SKM-1 treated with dmso at 0.1 percent for 144 hours (cell line): Measurements from ENCODE around the gene DOCK6.

ENCODE experiments used
- DNase-seq: peaks from one replicate; lab custom pipeline; 2025; ENCODE audit not compliant: unreplicated experiment; lab: John Stamatoyannopoulos, UW

DOCK6 gene

DNA sequence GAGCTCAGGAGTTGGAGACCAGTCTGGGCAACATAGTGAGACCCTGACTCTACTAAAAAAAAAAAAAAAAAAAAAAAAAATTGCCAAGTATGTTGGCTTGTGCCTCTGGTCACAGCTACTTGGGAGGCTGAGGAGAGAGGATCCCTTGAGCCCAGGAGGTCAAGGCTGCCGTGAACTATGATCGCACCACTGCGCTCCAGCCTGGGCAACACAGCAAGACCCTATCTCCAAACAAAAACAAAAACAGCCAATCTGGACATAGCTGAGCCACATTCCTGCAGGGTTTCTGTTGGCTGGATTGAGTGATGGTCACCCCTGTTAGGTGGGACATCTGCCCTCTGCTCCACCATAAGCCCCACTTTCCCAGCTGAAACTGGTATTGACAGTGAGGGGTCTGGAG lies 36.5 kb downstream of the DOCK6 start:
- no peak for DNase-seq

DNA sequence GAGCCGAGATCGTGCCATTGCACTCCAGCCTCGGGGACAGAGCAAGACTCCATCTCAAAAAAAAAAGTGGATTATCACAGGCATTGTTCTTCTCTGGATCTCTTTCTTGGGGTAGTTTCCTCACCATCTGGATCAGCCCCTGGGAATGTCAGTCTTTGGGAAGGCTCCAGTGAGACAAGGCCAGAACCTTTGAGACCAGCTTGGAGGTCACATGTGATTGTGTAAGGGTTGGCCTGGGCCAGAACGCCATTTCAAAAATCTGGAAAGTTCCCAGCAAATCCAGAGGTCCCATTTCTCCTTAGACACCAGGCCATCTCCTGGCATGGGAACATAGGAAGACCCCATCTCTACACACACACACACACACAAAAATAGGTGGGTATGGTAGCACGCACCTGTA lies 37.2 kb downstream of the DOCK6 start:
- DNase-seq: no peak

DNA sequence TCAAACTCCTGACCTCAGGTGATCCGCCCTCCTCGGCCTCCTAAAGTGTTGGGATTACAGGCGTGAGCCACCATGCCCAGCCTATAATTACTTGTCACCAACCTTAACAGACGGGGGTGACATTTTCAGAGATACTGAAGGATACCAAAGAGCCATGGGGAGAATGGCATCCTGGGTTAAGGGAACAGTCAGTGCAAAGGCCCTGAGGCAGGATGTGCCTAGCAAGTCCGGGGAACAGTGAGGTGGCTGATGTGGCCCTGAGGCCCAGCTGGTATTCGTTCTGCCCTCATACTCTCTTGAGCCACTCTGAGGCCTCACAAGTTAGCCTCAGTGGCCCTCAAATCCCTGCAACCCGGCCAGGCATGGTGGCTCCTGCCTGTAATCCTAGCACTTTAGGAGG lies 37.9 kb downstream of the DOCK6 start:
- DNase-seq: no peak

DNA sequence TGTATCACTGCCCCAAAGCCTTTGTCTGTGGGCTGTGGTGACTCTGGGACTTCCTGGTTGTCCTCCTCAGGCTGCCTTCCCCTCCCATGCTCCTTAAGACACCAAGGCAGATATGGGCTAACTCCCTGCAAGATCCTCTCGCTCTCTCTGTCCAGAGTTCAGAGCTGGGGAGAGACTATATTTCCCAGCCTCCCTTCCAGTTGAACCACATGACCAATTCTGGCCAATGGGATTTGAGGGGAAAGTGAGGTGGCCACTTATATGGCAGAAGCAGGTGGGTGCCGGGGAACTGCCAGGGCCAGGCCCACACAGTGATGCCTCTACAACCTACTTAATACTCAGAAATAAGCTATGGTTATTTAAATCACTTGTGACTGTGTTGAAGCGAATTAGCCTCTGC lies 39.1 kb downstream of the DOCK6 start:
- DNase-seq: no peak

DNA sequence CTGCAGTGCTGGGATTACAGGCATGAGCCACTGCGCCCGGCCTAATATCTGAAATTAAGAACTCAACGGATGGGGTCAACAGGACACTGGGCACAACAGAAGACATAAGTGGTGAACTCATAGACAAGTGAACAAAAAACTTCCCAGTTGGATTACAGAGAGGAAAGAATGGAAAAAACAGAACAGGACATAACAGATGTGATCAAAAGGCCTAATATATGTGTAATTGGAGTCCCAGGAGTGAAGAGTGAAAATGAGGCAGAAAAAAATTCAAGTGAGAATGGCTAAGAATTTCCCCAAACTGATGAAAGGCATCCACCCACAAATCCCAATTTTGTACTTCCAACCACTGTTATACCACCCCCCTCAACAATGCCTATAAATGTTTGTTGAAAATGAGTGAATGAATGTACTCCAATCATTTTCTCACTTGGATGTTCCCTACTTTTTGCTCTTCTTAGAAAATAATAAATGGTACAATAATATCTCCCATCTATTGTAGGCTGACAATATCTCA lies 41.2 kb downstream of the DOCK6 start:
- DNase-seq: no peak

DNA sequence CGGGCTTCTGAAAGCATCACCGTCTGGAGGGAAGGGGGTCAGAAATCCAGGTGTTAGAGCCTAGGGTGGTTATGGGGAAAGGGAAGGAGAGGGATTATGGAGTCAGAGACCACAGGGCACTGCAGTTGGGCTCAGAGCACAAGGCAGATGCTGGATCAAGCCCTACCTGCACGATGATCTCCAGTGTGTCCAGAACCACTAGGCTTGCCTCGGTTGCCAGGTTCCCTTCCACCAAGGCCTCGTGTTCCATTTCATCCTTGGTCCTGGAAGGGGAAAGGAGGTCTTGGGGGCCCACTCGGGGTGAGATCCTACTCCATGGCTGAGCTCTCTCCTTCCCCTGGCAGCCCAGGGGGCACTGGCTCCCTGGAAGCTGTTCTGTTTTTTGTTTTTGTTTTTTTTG lies 47.9 kb downstream of the DOCK6 start:
- DNase-seq: no peak

DNA sequence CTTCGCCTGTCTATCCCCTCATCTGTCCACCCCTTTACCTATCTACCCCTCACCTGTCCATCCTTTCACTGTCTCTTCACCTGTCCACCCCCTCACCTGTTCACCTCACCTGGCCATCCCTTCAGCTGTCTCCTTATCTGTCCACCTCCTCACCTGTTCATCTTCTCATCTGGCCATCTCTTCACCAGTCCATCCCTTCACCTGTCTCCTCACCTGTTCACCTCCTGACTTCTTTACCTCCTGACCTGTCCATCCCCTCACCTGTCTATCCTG lies 51.7 kb downstream of the DOCK6 start:
- no peak for DNase-seq

DNA sequence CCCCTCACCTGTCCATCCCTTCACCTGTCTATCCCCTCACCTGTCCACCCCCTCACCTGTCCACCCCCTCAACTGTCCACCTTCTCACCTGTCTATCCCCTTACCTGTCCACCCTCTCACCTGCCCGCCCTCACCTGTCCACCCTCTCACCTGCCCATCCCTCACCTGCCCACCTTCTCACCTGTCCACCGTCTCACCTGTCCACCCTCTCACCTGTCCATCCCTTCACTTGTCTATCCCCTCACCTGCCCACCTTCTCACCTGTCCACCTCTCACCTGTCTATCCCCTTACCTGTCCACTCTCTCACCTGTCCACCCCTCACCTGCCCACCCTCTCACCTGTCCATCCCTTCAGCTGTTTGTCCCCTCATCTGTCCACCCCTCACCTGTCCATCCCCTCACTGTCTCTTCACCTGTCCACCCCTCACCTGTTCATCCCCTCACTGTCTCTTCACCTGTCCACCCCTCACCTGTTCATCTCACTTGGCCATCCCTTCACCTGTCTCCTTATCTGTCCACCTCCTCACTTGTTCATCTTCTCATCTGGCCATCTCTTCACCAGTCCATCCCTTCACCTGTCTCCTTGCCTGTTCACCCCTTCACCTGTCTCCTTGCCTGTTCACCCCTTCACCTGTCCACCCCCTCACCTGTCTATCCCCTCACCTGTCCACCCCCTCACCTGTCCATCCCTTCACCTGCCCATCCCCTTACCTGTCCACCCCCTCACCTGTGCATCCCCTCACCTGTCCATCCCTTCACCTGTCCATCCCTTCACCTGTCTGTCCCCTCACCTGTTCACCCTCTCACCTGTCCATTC lies 52.3 kb downstream of the DOCK6 start:
- no peak for DNase-seq

DNA sequence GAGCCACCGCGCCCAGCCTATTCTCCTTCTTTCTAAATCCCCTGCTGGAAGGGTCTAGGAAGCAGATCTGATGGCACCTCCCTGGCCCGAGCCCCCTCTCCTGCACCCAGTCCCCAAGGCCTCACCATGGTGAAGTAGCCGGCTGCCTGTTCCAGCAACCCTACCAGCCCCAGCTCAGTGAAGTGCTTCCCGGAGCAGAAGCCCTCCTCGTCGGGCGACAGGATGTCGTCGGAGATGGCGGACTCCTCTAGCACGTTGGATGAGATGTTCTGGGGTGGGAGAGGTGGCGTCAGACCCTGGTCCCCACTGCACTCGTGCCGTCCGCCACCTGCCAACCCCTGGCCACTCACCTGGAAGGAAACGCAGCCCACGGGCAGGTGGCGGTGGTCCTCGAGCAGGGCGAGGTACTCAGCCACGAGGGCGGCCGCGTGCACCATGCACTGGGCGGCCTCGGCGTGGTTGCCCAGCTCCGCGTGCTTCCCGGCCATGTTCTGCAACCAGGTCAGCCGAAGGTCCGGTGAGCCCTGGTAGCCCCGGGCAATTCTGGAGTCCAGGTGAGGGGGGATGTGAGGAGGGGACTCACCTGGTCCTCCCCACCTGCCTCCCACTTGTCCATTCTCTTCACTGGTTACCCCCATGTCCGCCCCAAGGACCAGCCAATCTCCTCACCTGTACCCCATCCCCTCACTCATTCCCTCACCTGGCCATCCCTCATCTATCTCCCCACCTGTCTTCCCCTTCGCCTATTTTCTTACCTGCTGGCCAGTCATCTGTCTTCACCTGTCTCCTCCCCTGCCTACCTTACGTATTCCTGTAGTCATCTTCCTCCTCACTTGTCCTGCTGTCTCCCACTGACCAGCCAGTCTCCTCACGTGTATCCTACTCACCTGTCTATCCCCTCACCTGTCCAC lies 53.5 kb downstream of the DOCK6 start:
- DNase-seq: no peak

DNA sequence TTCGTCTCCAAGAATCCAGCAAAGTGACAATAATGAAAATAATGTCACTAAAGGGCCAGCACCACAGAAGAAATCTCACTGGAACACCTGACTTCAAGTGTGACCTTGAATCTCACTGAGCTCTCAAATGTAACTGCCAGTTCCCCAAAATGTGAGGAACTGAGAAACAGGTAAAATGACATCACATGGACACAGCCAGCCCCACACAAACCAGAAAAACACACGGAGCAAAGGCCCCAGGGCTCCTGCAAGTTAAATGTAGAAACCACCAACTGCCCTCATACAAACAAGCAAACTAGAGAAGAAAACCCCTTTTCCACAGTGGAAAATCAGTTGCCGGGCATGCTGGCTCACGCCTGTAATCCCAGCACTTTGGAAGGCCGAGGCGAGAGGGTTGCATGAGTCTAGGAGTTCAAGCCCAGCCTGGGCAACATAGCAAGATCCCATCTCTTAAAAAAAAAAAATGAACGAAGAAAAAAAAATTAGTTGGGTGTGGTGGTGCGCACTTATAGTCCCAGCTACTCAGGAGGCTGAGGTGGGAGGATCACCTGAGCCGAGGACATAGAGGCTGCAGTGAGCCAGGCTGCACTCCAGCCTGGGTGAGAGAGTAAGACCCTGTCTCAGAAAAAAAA lies 56.3 kb downstream of the DOCK6 start:
- DNase-seq: no peak

DNA sequence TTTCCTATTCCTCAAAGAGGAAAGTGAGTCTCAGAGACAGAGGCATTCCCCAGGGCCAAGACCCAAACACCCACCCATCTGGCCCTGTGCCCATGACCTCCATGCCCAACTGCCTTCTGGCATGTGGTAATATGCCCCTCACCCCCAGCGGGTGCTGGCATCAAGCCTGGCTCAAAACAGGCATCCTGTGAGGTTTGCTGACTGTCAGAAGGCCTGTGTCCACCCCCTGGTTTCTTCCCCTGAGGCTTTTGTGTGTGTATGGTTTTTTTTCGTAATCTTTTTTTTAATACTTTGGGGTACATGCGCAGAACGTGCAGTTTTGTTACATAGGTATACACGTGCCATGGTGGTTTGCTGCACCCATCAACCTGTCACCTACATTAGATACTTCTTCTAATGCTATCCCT lies 57.4 kb downstream of the DOCK6 start:
- DNase-seq: no peak

DNA sequence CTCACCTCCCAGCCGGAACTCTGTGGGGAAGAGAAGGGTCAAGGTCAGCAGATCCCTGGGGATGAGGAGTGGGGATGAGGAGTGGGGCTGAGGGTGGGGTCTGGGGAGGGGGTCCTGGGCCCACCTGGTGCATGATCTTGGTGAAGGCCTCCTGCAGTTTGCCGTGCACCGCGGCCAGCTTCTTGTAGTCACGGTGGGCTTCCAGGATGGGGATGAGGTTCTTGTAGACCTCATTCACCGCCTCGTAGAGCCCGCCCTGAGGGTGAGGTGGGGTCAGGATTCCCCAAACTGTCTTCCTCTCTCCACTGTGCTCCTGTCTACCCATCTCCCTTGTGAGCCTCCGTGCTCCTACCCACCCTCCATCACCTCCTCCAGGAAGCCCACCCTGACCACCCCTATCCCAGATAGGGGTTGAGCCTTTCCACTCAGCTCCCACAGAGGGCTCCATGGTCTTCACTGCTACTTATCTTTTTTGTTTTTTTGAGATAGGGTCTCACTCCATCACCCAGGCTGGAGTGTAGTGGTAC lies 58.2 kb downstream of the DOCK6 start:
- no peak for DNase-seq

DNA sequence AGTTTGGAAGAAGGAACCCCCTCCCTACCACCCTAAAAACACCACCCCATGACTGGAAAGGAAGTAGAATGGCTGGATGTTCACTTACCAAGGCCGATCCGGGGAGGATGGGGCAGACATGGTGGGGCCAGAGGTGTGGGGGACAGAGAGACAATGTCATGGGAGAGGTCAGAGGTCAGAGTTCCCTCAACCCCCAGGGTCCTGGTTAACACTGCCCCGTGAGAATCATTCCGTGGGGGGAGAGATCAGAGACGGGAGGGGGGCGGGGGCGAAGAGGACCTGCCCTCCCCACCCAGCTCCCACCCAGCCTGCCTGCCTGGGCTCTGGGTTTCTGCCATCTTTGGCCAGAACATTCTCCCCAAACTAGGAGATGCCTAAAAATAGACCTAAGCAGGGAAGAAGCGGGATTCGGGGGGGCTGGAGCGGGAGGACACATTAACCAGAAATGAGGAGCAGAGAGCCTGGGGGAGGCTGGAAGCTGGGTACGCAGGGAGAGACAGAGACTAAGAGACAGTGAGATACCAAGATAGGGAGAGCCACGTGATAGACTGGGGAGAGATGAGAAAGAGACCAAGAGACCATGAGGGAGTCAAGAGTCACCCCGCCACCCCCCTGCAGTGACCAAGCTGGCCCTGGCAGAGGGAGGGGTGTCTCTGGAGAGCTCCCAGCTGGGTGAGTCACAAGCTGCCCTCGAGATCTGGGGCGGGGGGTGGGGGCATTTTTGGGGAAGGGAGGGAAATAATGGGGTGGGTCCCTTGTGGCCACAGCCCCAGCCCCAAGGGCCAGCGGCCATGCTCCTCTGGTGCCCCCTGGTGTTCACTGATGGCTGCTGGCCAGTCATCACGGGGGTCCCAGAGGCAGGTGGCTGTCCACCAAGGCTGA lies 58.9 kb downstream of the DOCK6 start:
- DNase-seq: no peak

DNA sequence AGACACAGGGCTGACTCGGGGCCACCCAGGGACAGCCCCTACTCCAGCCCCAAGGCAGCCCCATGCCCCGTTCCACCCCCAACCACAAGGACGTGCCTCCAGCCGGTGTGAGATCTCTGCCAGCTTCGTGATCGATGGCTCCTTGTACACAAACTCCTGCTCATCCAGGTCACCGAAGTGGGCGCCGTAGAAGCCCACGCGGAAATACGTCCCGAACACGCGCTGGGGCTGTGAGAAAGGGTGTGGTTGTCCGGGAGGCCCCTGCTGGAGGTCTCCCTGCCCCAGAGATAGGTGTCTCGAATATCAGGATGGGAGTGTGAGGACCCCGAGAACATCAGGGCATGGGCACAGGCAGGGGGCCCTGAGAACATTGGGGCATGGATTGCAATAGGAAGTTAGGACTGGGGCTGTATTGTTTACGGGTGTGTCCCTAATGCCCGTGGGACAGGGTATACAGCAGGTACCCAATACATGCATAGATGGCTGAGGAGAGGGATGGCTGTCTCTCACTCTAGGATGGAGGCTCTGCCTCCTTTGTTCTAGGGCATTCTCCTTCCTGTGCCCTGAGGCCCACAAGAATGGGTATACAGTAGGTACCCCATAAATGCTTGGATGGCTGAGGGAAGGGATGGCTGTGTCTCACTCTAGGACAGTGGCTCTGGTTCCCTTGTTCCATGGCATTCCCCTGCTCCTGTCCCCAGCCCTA lies 59.7 kb downstream of the DOCK6 start:
- DNase-seq: no peak

DNA sequence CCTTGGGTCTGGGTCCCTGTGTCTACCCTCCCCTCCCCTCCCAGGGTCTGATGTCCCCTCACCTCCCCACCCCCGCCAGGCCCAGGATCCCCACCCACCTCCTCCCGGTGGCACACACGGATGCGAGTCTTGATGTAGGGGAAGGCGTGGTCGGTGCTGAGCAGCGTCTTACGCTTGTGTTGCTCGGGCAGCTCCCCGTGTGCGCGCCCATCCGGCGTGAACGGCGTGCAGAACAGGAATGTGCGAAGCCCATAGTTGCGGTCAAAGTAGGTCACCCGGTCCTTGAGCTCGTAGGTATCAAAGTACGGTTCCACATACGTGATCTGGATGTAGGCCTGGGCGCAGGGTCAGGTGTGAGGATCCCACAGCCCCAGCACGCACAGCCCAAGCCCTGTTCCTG lies 60.5 kb downstream of the DOCK6 start:
- no peak for DNase-seq

DNA sequence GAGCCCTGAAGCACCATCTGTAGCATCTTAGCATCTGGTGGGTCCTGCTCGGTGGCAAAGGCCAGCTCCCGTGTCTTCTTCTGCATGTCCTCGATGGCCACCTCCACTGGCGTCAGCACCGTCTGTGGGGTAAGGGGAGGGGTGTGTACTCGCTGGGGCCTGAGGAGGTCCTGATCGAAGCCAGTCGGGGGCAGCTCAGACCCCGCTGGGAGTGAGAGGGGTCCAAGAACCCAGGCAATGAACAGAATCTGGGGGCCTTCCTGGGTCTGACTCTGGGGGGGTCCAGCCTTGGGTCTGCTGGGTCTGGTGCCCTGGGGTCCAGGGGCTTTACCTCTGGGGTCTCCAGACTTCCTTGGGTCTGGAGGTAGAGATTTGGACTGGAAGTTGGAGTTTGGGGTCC lies 61.4 kb downstream of the DOCK6 start:
- DNase-seq: no peak

DNA sequence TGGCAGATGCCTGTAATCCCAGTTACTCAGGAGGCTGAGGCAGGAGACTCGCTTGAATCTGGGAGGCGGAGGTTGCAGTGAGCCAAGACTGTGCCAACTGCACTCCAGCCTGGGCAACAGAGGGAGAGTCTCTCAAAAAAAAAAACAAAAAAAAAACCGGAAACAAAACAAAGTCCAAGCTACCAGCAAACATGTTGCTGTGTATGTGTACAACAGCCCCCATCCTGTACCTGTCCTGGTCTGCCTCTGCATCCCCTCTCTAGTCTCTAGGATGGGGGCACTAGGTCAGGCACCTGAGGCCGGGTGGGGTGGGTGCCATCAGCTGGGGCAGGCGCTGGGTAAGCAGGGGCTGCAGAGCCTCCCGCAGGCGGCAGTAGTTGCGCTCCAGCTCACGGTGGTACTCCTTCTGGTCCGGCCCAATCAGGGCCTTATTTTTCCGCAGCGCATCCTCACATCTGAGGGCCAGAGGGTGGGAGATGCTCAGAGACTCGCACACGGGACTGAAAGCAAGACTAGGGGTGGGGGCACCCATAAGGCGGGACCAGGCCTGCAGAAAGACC lies 62.2 kb downstream of the DOCK6 start:
- DNase-seq: no peak

DNA sequence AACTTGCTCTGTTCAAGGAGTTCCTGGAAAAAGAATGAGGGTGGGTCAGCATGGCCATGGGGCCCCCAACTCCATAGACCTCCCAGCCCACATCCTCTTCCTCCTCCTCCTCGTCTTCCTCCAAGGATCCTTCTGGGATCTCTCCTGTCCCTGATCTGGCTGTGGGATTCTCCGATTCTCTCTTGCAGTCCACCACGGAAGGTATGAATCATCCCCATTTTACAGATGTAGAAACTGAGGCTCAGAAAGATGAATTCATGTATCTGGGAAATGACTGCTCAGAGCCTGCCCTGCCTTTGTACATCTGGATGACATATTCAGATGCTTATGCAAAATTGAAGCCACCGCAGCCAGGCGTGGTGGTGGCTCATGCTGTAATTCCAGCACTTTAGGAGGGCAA lies 62.8 kb downstream of the DOCK6 start:
- DNase-seq: no peak

DNA sequence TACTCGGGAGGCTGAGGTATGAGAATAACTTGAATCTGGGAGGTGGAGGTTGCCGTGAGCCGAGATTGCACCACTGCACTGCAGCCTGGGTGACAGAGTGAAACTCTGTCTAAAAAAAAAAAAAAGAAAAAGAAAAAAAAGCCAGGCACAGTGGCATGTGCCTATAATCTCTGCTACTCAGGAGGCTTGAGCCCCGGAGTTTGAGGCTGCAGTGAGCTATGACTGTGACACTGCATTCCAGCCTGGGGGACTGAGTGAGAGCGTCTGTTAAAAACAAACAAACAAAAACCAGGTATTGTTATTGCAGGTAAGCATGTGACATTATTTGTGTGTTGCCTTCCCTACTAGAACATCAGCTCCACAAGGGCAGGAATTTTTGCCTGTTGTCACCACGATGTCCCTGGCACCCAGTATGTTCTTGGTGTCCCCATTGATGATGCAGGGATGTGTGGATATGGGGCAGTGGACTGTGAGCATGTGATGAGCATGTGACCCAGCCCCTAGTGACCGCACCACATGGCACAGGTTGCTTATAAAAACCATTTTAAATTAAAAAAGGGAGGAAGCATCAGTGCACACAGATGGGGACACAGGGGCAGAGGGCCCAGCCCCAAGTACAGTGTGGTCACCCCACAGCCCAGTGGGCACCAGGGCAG lies 63.4 kb downstream of the DOCK6 start:
- DNase-seq: no peak
